WTC11 (cell line): ENCODE results near the gene RADIL. TPM values are rescaled to one million over a fixed set of nuclear protein-coding genes. Genes with fewer than 3 reads are reported as not detected.

Experiments
- ATAC-seq: fragments of 200-7000 bp; cut with Tn5 transposase; 2 replicates; pipeline ENCODE4 v1.10.0; 2021; ENCODE audit warnings: mild to moderate bottlenecking, moderate library complexity
- CTCF ChIA-PET: fragments of 300-600 bp; sonication (Branson Sonifier 250); formaldehyde crosslinking; loops from one replicate; lab custom pipeline; 2021; ENCODE audit warnings: antibody characterized with exemption; lab: Charles Lee
- POLR2A ChIA-PET: fragments of 350-600 bp; sonication (Branson Sonifier 250); formaldehyde crosslinking; loops from one replicate; lab custom pipeline; 2021; ENCODE audit warnings: antibody characterized with exemption; lab: Charles Lee
- DNase-seq: peaks from one replicate; pipeline ENCODE4 v3.0.0; 2021; ENCODE audit warnings: low spot score
- H3K27ac Mint-ChIP-seq: 2 replicates; pipeline ENCODE4 v1.8.0; 2021; ENCODE audit warnings: mixed read lengths
- H3K27me3 Mint-ChIP-seq: 2 replicates; pipeline ENCODE4 v1.8.0; 2021; ENCODE audit warnings: low read depth, mild to moderate bottlenecking, moderate library complexity, mixed read lengths
- H3K36me3 Mint-ChIP-seq: 2 replicates; pipeline ENCODE4 v1.8.0; 2021; ENCODE audit warnings: mixed read lengths
- H3K4me1 Mint-ChIP-seq: 2 replicates; pipeline ENCODE4 v1.8.0; 2022; ENCODE audit warnings: mixed read lengths
- H3K4me3 Mint-ChIP-seq: 2 replicates; pipeline ENCODE4 v1.8.0; 2021; ENCODE audit warnings: mild to moderate bottlenecking, moderate library complexity, mixed read lengths
- H3K9me3 Mint-ChIP-seq: 2 replicates; pipeline ENCODE4 v1.8.0; 2021; ENCODE audit warnings: mixed read lengths
- AFF4 ChIP-seq: sonication (generic); formaldehyde crosslinking; IDR thresholded peaks from 2 replicates; pipeline ENCODE4 v1.8.1; 2023; ENCODE audit warnings: mild to moderate bottlenecking, missing genetic modification reagents, borderline replicate concordance
- IRF2 ChIP-seq: sonication (generic); formaldehyde crosslinking; IDR thresholded peaks from 2 replicates; pipeline ENCODE4 v1.8.0; 2022; ENCODE audit warnings: low read depth, missing genetic modification reagents, borderline replicate concordance
- JAZF1 ChIP-seq: fragments of 250-450 bp; sonication (Bioruptor Pico); IDR thresholded peaks from 2 replicates; pipeline ENCODE4 v1.9.0; 2021; ENCODE audit warnings: moderate library complexity, mild to moderate bottlenecking, inconsistent platforms
- MYBL2 ChIP-seq: sonication (generic); formaldehyde crosslinking; IDR thresholded peaks from 2 replicates; pipeline ENCODE4 v1.8.1; 2023; ENCODE audit warnings: mild to moderate bottlenecking, moderate library complexity, missing genetic modification reagents
- NFE2L1 ChIP-seq: sonication (generic); formaldehyde crosslinking; IDR thresholded peaks from 2 replicates; pipeline ENCODE4 v1.8.1; 2023; ENCODE audit warnings: missing genetic modification reagents
- PREB ChIP-seq: sonication (generic); formaldehyde crosslinking; IDR thresholded peaks from 2 replicates; pipeline ENCODE4 v1.8.1; 2022; ENCODE audit warnings: mild to moderate bottlenecking, missing genetic modification reagents, moderate library complexity, borderline replicate concordance
- RELA ChIP-seq: sonication (generic); formaldehyde crosslinking; IDR thresholded peaks from 2 replicates; pipeline ENCODE4 v1.8.1; 2022; ENCODE audit warnings: missing genetic modification reagents, mild to moderate bottlenecking, borderline replicate concordance
- SMAD4 ChIP-seq: sonication (generic); formaldehyde crosslinking; IDR thresholded peaks from 2 replicates; pipeline ENCODE4 v1.8.0; 2022; ENCODE audit warnings: mild to moderate bottlenecking, missing genetic modification reagents
- USF2 ChIP-seq: sonication (generic); formaldehyde crosslinking; IDR thresholded peaks from 2 replicates; pipeline ENCODE4 v1.8.1; 2023; ENCODE audit warnings: mild to moderate bottlenecking, missing genetic modification reagents, moderate library complexity
- ZBTB43 ChIP-seq: sonication (generic); formaldehyde crosslinking; IDR thresholded peaks from 2 replicates; pipeline ENCODE4 v1.8.1; 2023; ENCODE audit warnings: mild to moderate bottlenecking, missing genetic modification reagents
- ZNF317 ChIP-seq: sonication (generic); formaldehyde crosslinking; IDR thresholded peaks from 2 replicates; pipeline ENCODE4 v1.8.1; 2023; ENCODE audit warnings: low read depth, mild to moderate bottlenecking, moderate library complexity, missing genetic modification reagents, borderline replicate concordance
- ZNF416 ChIP-seq: fragments of 250-450 bp; sonication (Bioruptor Pico); IDR thresholded peaks from 2 replicates; pipeline ENCODE4 v1.9.0; 2021; ENCODE audit warnings: mild to moderate bottlenecking, inconsistent platforms
- ZNF425 ChIP-seq: fragments of 250-450 bp; sonication (Bioruptor Pico); conservative IDR thresholded peaks from 2 replicates; pipeline ENCODE4 v1.9.0; 2021; ENCODE audit warnings: mild to moderate bottlenecking
- ZNF532 ChIP-seq: fragments of 250-450 bp; sonication (Bioruptor Pico); IDR thresholded peaks from 2 replicates; pipeline ENCODE4 v1.9.0; 2021; ENCODE audit warnings: mild to moderate bottlenecking, borderline replicate concordance
- total RNA-seq: library from RNA; stranded (reverse); gene quantifications from 3 replicates; pipeline ENCODE4 v1.2.3, GENCODE V29; 2021
- TF ChIP-seq, protein P1 (sequence below): sonication (generic); formaldehyde crosslinking; IDR thresholded peaks from 2 replicates; pipeline ENCODE4 v1.8.0; 2023; ENCODE audit warnings: missing genetic modification reagents, mild to moderate bottlenecking, borderline replicate concordance
- TF ChIP-seq, protein P2 (sequence below): sonication (generic); formaldehyde crosslinking; IDR thresholded peaks from 2 replicates; pipeline ENCODE4 v1.8.0; 2022; ENCODE audit warnings: mild to moderate bottlenecking, missing genetic modification reagents

The RADIL gene
- total RNA-seq, 1 experiment from 2014 or later: 11.1 TPM

DNA sequence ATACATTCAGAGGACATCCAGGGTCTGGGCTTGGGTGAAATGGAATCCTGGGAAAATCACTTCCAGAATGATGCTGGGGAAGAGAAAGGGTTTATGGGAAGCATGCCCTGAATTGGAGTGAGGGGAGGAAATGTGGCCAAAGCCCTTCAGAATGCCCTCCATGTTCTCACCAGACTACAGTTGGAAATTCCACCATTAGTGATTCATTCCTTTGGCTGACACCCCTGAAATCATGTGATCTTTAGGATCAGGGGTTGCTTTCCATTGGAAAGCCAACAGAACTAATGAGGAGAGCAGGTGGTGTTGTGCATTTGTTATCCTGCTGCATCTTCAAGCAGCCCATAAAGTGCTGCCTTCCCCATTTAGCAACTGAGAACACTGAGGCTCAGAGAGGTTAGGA is 20.8 kb upstream of the RADIL start (continued):
- no peak for TF ChIP-seq PREB (CRISPR knock-in tag)

- DNase-seq (no peak), ATAC-seq (no peak)
- no peaks in the 10 kb centered on the region for H3K36me3 Mint-ChIP-seq
- H3K27me3 Mint-ChIP-seq: peaks cover 4% of the 10 kb centered on the region
- H3K4me3 Mint-ChIP-seq: no peak overlapping the region
- H3K4me1 Mint-ChIP-seq: peaks cover 12% of the 10 kb centered on the region
- H3K27ac Mint-ChIP-seq: no peak overlapping the region
- ChIA-PET POLR2A (no interaction called here), CTCF (interaction anchor here (1.4 to 4.3 kb wide), 2 partner anchors 12 to 78 kb away, joined by 5 to 21 read pairs; partner anchors contain the start of gene RADIL)
- H3K9me3 Mint-ChIP-seq: peaks cover 10% of the 10 kb centered on the region
- TF ChIP-seq SMAD4 (CRISPR knock-in tag) (no peak), ZNF317 (CRISPR knock-in tag) (no peak), AFF4 (CRISPR knock-in tag) (no peak), USF2 (CRISPR knock-in tag) (no peak), IRF2 (no peak), ZBTB43 (CRISPR knock-in tag) (no peak), ZNF416 (no peak), MYBL2 (CRISPR knock-in tag) (no peak), RELA (CRISPR knock-in tag) (no peak), JAZF1 (CRISPR knock-in tag) (no peak), NFE2L1 (no peak), ZNF532 (no peak), ZNF425 (no peak)
- TF ChIP-seq, protein P1, sequence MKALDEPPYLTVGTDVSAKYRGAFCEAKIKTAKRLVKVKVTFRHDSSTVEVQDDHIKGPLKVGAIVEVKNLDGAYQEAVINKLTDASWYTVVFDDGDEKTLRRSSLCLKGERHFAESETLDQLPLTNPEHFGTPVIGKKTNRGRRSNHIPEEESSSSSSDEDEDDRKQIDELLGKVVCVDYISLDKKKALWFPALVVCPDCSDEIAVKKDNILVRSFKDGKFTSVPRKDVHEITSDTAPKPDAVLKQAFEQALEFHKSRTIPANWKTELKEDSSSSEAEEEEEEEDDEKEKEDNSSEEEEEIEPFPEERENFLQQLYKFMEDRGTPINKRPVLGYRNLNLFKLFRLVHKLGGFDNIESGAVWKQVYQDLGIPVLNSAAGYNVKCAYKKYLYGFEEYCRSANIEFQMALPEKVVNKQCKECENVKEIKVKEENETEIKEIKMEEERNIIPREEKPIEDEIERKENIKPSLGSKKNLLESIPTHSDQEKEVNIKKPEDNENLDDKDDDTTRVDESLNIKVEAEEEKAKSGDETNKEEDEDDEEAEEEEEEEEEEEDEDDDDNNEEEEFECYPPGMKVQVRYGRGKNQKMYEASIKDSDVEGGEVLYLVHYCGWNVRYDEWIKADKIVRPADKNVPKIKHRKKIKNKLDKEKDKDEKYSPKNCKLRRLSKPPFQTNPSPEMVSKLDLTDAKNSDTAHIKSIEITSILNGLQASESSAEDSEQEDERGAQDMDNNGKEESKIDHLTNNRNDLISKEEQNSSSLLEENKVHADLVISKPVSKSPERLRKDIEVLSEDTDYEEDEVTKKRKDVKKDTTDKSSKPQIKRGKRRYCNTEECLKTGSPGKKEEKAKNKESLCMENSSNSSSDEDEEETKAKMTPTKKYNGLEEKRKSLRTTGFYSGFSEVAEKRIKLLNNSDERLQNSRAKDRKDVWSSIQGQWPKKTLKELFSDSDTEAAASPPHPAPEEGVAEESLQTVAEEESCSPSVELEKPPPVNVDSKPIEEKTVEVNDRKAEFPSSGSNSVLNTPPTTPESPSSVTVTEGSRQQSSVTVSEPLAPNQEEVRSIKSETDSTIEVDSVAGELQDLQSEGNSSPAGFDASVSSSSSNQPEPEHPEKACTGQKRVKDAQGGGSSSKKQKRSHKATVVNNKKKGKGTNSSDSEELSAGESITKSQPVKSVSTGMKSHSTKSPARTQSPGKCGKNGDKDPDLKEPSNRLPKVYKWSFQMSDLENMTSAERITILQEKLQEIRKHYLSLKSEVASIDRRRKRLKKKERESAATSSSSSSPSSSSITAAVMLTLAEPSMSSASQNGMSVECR: no peak
- TF ChIP-seq, protein P2, sequence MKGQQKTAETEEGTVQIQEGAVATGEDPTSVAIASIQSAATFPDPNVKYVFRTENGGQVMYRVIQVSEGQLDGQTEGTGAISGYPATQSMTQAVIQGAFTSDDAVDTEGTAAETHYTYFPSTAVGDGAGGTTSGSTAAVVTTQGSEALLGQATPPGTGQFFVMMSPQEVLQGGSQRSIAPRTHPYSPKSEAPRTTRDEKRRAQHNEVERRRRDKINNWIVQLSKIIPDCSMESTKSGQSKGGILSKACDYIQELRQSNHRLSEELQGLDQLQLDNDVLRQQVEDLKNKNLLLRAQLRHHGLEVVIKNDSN: no peak
Observed at GRCh38 chr7:4895766-4896165, 12.2 kb upstream of the RADIL start.
